Lung (tissue), 12 donors: ENCODE data around the gene GULP1. TPM values are rescaled to one million over a fixed set of nuclear protein-coding genes. Genes with fewer than 3 reads are reported as not detected.

ENCODE experiments used
- ATAC-seq: fragments of 200-7000 bp; cut with Tn5 transposase; one replicate; pipeline ENCODE4 v1.9.1; 2020; ENCODE audit warnings: moderate number of reproducible peaks; ENCODE audit not compliant: insufficient read depth, low FRiP score
- DNase-seq, 3 donors: peaks; one replicate each; pipeline ENCODE4 v3.0.0-alpha.2; 2013 to 2017
- H3K27ac ChIP-seq, 2 donors: one replicate each; pipeline ENCODE4 v1.5.1; 2013; ENCODE audit warnings: mild to moderate bottlenecking in 2 of 2, moderate library complexity in 2 of 2, control low read depth in 1 of 2, inconsistent platforms in 1 of 2, low read depth in 1 of 2, low read length in 1 of 2
- H3K27me3 ChIP-seq, 3 donors: one replicate each; pipeline ENCODE4 v1.5.1; 2013; ENCODE audit warnings: low read length in 2 of 3; ENCODE audit not compliant: control insufficient read depth in 3 of 3, insufficient read depth in 3 of 3
- H3K36me3 ChIP-seq, 4 donors: one replicate each; pipeline ENCODE4 v1.5.1; 2013; ENCODE audit warnings: low read length in 4 of 4, mild to moderate bottlenecking in 1 of 4, moderate library complexity in 1 of 4; ENCODE audit not compliant: control insufficient read depth in 4 of 4, insufficient read depth in 4 of 4
- H3K4me1 ChIP-seq, 5 donors: one replicate each; pipeline ENCODE4 v1.5.1; 2013; ENCODE audit warnings: low read length in 5 of 5, mild to moderate bottlenecking in 2 of 5, moderate library complexity in 1 of 5; ENCODE audit not compliant: control insufficient read depth in 5 of 5, insufficient read depth in 5 of 5
- H3K4me3 ChIP-seq: one replicate; pipeline ENCODE4 v1.5.1; 2013; ENCODE audit warnings: mild to moderate bottlenecking, control low read depth, moderate library complexity
- H3K9ac ChIP-seq, 2 donors: one replicate each; pipeline ENCODE4 v1.5.1; 2013; ENCODE audit warnings: low read length in 2 of 2, control low read depth in 1 of 2; ENCODE audit not compliant: insufficient read depth in 1 of 2
- H3K9me3 ChIP-seq, 4 donors: one replicate each; pipeline ENCODE4 v1.5.1; 2013; ENCODE audit warnings: low read length in 3 of 4, mild to moderate bottlenecking in 1 of 4, moderate library complexity in 1 of 4; ENCODE audit not compliant: control insufficient read depth in 4 of 4, insufficient read depth in 3 of 4
- WGBS, 2 donors: extraction: QIAGEN DNeasy Blood & Tissue Kit; methylation state at CpG; one replicate each; pipeline ENCODE4 v1.1.7; 2013; 5-methylcytosine and 5-hydroxymethylcytosine counted together
- polyA plus RNA-seq, 2 donors: library from polyadenylated mRNA; stranded (reverse); fragments of 200-250 nt; gene quantifications; one replicate each; pipeline ENCODE4 v1.2.1, GENCODE V29; 2013
- total RNA-seq, 2 donors: library from RNA; depleted of rRNA in 1 of 2; stranded (reverse); fragments of >200 nt in 1 of 2; gene quantifications; one replicate each; pipeline ENCODE4 v1.2.1, GENCODE V29; 2014 to 2021
- TF ChIP-seq, protein P1 (sequence below): IDR thresholded peaks from 2 replicates; pipeline ENCODE4 v1.5.1; 2012; ENCODE audit warnings: mild to moderate bottlenecking; ENCODE audit errors: control extremely low read depth, extremely low read depth
- donor health status: control.
- donor health status: control.
- donor health status: Bipolar disorder and iron deficiency.
- donor health status: healthy.
- donor health status: DM: yes; HTN: yes; CAD: no.

Gene GULP1
- total and polyA plus RNA-seq, 4 donors, result 9.1 to 86.7 (median 20.1) TPM

DNA sequence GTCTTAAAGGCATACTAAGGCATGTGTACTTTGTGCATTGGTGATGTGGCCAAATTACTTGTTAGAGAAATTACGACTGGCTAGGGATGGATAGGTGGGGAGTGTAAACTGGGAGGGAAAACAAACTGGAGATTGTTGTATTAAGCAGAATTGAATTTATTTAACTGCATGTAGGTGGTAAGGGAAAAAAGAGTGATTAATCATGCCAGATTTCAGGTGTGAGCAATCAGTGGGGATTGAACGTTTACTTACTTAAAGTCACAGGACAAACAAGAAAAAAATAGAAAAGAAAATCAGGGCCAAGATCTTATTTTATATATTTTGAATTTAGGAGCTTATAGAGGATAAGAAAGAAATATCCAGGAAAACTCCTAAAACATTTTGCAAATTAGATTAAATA lies 88.6 kb downstream of the GULP1 start:
- Histone ChIP-seq H3K9ac (no peak overlapping the region), H3K4me1 (peaks cover 0 to 3% (median 0%) of the 10 kb centered on the region in 5 donors), H3K36me3 (peaks cover 0 to 12% (median 7%) of the 10 kb centered on the region in 4 donors), H3K9me3 (no peaks in the 10 kb centered on the region), H3K27me3 (no peaks in the 10 kb centered on the region), H3K27ac (no peak overlapping the region), H3K4me3 (no peak overlapping the region)
- WGBS, 2 donors, result 76 to 80% methylated on average over 2 of the region's 2 CpGs
- TF ChIP-seq, protein P1, sequence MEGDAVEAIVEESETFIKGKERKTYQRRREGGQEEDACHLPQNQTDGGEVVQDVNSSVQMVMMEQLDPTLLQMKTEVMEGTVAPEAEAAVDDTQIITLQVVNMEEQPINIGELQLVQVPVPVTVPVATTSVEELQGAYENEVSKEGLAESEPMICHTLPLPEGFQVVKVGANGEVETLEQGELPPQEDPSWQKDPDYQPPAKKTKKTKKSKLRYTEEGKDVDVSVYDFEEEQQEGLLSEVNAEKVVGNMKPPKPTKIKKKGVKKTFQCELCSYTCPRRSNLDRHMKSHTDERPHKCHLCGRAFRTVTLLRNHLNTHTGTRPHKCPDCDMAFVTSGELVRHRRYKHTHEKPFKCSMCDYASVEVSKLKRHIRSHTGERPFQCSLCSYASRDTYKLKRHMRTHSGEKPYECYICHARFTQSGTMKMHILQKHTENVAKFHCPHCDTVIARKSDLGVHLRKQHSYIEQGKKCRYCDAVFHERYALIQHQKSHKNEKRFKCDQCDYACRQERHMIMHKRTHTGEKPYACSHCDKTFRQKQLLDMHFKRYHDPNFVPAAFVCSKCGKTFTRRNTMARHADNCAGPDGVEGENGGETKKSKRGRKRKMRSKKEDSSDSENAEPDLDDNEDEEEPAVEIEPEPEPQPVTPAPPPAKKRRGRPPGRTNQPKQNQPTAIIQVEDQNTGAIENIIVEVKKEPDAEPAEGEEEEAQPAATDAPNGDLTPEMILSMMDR, result no peak
- DNase-seq (no peak), ATAC-seq (no peak)

DNA sequence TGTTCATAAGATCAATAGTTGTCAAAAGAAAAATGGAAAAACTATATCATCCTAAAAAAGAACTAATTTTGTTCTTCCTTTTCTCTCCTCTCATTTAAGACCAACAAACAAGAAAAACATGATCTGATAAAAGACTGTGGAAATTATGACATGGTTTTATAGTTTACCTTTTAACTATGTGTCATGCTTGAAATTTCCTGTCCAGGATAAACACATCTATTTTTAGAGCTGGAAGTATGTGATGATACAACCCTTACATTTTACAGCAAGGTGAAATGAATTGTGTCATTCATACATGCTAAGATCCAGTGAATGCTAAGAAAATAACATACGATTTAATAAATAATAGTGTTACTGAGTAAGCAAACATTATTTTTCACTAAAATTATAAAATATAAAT lies 89.9 kb downstream of the GULP1 start:
- ATAC-seq (no peak), DNase-seq (peak in 1 of 3 donors; percentile 16)
- no peak overlapping the region for H3K9ac ChIP-seq
- TF ChIP-seq, protein P1, result no peak
- peaks cover 0 to 5% (median under 1%) of the 10 kb centered on the region in 4 donors for H3K9me3 ChIP-seq
- H3K4me1 ChIP-seq, result peaks cover 0 to 3% (median 0%) of the 10 kb centered on the region in 5 donors
- H3K27me3 ChIP-seq, result no peaks in the 10 kb centered on the region
- H3K36me3 ChIP-seq, result peaks cover 0 to 21% (median 12%) of the 10 kb centered on the region in 4 donors
- no peak overlapping the region for H3K4me3 ChIP-seq
- 67 to 71% methylated on average over 1 of the region's 1 CpG for WGBS, 2 donors
- H3K27ac ChIP-seq, result no peak overlapping the region

DNA sequence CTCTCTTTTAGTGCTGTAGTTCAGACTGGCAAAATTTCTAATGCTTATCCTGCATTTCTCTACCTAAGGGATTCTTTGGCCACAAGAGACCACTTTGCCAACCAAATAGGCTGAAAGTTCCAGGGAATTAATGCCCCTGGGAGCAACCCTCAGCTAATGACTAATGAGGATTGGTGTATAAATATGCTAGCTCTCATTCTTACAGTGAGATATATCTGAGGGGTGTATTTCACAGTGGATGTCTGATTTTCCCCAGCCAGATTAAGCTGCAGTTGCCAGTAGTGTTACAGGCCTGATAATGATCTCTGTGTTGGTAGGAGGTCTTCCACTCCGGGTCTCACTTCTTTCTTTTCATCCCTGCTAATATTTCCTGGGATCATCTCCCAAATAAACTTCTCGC lies 90.4 kb downstream of the GULP1 start:
- no peak overlapping the region for H3K4me3 ChIP-seq
- H3K9ac ChIP-seq, result no peak overlapping the region
- H3K36me3 ChIP-seq, result peaks cover 0 to 22% (median 12%) of the 10 kb centered on the region in 4 donors
- H3K4me1 ChIP-seq, result peaks cover 0 to 3% (median 0%) of the 10 kb centered on the region in 5 donors
- no peaks in the 10 kb centered on the region for H3K27me3 ChIP-seq
- H3K9me3 ChIP-seq, result peaks cover 0 to 5% (median under 1%) of the 10 kb centered on the region in 4 donors
- no peak for DNase-seq
- no peak overlapping the region for H3K27ac ChIP-seq
- TF ChIP-seq, protein P1, result no peak
- 72 to 85% methylated on average over 2 of the region's 2 CpGs for WGBS, 2 donors
- ATAC-seq, result no peak

DNA sequence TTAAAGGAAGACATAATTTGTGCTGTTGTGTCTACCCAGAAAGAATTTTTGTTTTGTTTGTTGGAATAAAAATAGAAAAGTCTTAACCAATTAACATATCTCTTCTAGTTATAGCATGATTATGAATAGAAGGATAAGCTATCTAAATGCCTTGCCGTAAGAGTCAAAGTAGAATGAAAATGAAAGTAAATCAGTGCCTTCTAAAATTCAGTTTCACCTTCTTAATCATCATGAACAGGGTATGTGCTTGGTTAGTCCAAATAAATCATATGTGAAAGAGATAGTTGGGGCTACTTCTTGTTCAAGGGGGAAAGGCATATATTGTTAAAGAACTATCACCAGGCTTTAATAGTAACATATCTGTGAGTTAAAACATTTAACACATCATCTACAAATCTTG lies 91.5 kb downstream of the GULP1 start:
- H3K27ac ChIP-seq, result no peak overlapping the region

More for the DNA sequence above, 91.5 kb downstream of the GULP1 start:
- ATAC-seq, result no peak
- peak in 1 of 3 donors; percentile 18 for DNase-seq
- H3K9me3 ChIP-seq, result peaks cover 0 to 5% (median under 1%) of the 10 kb centered on the region in 4 donors
- H3K9ac ChIP-seq, result no peak overlapping the region
- TF ChIP-seq, protein P1, result no peak
- no peaks in the 10 kb centered on the region for H3K27me3 ChIP-seq
- peaks cover 0 to 3% (median 0%) of the 10 kb centered on the region in 5 donors for H3K4me1 ChIP-seq
- WGBS, 2 donors, result 47 to 68% methylated on average over 1 of the region's 1 CpG
- peaks cover 0 to 24% (median 12%) of the 10 kb centered on the region in 4 donors for H3K36me3 ChIP-seq
- no peak overlapping the region for H3K4me3 ChIP-seq
